Daoy (cell line): ENCODE data around the gene CELA1. TPM values are rescaled to one million over a fixed set of nuclear protein-coding genes. Genes with fewer than 3 reads are reported as not detected.

ENCODE experiments used
- DNase-seq: peaks from one replicate; pipeline ENCODE4 v3.0.0-alpha.2; 2015; ENCODE audit warnings: low read depth
- total RNA-seq: library from RNA; depleted of rRNA; stranded (reverse); fragments of >200 nt; shearing (Covaris generic); gene quantifications from 2 replicates; pipeline ENCODE4 v1.2.3, GENCODE V29; 2014

CELA1 gene
- total RNA-seq, 1 experiment from 2014 or later = not detected

GRCh38 chr12:51374856-51375255 is 28.4 kb upstream of the CELA1 start:
- DNase-seq = no peak

- no peak for DNase-seq
Observed at GRCh38 chr12:51374361-51374760, 27.9 kb upstream of the CELA1 start.

DNA sequence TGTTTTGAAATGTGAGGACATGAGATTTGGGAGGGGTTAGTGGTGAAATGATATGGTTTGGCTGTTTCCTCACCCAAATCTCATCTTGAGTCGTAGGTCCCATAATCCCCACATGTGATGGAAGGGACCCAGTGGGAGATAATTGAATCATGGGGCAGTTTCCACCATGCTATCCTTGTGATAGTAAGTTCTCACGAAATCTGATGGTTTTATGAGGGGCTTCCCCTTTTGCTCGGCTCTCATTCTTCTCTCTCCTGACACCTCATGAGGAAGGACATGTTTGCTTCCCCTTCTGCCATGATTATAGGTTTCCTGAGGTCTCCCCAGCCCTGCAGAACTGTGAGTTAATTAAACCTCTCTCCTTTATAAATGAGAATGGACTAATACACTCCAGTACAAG is 26.7 kb upstream of the CELA1 start:
- DNase-seq = no peak

DNA sequence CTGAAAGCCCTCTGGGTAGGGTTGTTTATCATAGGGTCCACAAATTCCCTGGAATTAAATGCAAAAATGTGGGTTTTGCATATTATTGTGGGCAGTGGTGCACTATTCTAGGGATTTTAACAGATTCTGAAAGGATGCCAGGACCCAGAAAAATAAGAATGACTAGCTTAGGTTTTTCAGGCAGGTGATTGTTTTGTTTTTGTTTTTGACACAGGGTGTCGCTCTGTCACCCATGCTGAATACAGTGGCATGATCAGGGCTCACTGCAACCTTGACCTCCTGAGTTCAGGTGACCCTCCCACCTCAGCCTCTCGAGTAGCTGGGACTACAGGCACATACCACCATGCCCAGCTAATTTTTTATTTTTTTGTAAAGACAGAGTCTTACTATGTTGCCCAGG is 25.5 kb upstream of the CELA1 start:
- no peak for DNase-seq

- DNase-seq = peak; percentile 99
Observed at GRCh38 chr12:51371295-51371953, 24.9 kb upstream of the CELA1 start.

DNA sequence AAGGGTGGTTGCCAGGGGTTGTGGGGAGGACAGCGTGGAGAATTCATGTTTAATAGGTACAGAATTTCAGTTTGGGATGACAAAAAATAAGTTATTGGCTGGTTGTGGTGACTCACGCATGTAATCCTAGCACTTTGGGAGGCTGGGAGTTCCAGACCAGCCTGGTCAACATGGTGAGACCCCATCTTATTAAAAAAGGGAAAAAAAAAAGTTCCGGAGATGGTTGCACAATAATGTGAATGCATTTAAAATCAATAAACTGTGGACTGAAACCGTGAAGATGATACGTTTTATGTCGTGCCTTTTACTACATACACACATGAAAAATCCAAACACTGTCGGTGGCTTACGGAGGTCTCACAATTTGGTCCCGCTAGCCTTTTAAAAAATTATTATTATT is 24.2 kb upstream of the CELA1 start:
- DNase-seq = no peak

DNA sequence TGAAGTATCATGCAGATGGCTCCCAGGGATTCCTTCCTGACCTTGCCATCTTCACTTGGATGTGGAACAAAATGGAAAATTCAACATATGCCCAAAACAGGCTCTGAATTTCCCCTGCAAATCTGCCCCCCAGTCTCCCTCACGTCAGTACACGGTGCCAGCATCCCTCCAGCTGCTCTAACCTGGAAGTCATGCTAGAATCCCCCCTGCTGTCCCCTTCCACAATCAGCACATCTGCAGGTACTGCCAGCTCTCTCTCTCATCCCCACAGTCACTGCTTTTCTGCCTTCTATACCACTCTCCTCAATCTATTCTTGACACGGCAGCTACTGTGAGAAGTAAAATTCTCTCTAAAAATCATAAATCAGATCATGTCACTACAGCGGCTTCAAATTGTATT is 23.1 kb upstream of the CELA1 start:
- DNase-seq = no peak

DNA sequence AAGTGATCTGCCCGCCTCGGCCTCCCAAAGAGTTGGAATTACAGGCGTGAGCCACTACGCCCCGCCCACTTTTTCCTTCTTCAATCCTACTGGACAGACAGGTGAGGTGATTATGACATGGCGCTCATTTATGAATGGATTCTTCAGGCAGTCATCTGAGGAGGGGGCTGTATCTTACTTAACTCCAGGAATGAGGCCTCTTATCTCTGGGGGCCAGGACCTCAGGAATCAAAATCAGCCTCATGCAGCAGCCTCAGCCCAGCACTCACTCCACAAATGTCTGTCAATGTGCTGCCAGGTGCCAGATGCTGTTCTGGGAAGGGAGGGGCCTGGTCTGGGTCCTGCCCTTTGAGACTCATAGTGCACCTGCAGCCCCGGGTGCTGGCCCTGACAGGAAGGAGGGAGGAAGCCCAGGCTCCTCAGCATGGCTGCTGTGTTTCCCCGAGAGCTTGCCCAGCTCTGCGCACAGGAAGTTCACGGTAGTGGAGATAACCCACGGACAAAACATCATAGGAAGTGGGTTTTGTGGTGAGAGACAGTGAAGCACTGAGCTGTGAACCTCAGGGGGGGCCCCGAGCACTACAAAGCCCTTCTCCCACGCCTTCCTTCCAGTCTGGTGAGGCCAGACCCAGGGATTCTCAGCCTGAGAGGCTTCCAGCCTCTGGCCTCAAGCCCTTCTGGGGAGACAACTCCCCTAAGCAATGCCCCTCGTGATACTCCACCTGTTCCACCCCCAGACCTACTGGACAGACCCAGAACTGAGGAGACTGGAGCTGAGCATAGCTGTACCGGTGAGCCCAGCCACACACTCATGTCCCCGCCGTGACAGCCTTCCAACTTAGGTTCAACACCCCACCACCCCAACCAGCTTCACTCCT is 22.4 kb upstream of the CELA1 start:
- peak; percentile 82 for DNase-seq

- no peak for DNase-seq
Observed at GRCh38 chr12:51365276-51365675, 18.8 kb upstream of the CELA1 start.

DNA sequence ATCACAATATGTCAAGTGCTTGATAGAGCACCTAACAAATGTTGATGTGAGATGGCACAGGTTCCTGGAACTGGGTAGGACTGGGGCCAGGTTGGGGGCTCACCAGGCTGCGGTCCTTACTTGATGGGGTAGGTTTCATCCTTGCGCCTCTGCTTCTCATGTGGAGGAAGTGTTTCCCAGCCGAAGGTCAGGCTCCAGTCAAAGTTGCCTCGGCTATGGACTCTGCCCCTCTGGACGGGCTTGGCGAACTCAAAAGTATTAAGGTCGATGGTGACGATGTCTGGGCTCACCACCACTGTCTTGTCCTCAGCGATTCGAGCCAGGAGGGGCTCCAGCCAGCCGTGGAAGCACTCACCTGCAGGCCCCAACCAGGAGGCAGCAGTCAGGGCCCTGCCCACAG is 17.5 kb upstream of the CELA1 start:
- DNase-seq = no peak

GRCh38 chr12:51362747-51363342 is 16.4 kb upstream of the CELA1 start:
- DNase-seq = no peak

DNA sequence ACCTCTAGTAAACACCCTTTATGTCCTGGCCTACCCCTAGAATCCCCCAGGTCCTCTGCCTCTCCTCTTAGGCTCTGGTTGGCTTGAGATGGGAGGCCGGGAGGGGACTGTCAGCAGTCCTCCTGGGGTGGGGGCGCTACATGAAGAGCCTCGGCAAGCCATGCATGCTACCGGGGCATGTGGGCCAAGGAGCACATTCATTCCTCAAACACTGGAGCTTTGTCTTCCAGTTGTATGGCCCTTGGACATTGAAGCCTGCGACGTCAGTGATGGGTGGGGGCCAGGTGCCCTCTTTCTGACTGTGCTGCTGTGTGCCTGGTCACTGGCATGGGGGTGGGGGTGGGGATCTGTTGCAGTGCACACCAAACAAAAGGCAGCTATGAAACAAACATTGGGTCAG is 15.8 kb upstream of the CELA1 start:
- no peak for DNase-seq

DNA sequence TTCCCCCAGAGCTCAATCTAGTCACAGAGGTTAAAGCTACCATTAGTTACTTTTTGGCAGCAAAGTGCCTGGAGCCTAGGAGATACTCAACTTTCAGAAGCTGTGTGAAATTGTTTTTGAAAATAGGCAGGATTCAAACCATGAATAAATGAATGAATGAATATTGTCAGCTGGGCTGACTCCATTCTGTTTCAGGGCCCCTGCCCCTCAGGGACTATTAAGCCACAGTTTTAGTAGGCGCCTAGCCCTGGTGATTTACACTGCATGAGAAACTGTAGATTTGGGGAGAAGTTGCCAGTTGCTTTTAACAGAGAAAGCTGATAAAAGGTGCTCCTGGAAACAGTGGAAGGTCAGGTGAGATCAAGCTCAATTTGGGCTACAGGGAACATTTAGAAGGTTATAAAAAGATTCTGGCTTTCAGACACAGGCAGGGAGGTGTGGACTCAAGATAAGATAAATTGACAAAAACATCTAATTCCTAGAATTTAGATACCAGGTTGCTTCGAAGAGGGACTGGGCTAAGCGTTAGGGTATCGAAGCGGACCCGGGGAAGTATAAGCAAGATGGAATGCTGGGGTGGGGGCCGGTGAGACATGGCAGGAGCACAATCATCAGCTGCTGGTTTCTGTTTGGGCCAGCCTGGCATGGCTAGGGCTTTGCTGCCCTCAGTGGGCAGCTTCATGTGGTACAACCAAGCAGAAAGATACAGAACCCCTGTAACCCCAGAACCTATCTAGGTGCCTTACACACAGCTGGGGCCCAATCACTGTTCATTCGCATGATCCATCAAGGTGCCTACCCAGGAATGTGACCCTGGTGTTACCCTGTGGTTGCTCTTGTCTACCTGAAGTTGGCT is 14.9 kb upstream of the CELA1 start:
- DNase-seq = no peak

- DNase-seq = no peak
Observed at GRCh38 chr12:51360315-51360714, 13.8 kb upstream of the CELA1 start.

DNA sequence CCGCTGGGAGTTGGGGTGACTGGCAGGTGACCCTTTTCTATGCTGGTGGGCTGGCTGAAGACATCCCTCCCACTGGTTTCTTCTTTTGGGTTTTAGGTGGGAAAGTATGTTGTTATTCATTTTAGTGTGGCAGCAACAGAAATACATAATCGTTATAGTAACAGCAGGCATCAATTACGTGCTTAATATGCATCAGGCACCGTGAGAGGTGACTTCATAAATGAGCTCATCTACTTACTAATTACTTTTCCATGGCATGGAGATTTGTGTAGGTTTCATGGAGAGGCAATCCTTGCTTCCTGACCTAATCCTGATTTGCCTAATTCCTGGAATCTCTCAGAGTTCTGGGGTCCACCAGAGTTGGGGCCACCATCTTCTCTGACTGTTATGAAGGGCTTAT is 13.4 kb upstream of the CELA1 start:
- DNase-seq = no peak

GRCh38 chr12:51358496-51358895 is 12.0 kb upstream of the CELA1 start:
- no peak for DNase-seq

DNA sequence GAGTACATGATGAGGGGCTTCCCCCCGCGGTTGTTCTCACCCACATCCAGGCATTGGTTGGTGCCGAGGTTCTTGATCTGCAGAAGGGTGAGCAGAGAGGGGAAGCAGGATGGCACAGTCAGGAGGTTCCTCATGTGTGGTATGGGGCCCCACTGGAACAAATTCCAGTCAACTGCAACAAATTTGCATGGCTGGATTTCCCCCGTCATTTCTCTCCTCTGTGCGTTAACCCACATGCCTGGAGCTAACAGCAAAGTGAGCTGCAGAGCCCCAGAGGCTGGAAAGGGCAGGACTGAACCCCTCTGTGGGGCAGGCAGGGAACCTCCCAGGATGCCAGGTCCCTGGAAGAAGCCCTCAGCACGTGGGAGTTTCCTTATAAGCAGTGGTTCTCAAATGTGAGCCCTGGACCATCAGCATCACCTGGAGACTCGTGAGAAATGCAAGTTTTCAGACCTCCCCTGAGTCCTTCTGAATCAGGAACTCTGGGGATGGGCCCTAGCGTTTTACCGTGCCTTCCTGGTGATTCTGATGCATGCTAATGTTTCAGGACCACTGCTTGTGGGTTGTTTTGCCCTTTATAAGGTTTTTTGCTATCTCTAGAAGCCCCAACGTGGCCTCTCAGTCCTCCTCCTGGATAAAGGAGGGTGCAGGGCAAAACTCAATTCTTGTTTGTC is 11.0 kb upstream of the CELA1 start:
- DNase-seq = no peak

GRCh38 chr12:51351913-51352532 is 5.5 kb upstream of the CELA1 start:
- DNase-seq = peak; percentile 74

GRCh38 chr12:51349026-51349425 is 2.5 kb upstream of the CELA1 start:
- no peak for DNase-seq

GRCh38 chr12:51348116-51348515 is 1.6 kb upstream of the CELA1 start:
- DNase-seq = no peak

DNA sequence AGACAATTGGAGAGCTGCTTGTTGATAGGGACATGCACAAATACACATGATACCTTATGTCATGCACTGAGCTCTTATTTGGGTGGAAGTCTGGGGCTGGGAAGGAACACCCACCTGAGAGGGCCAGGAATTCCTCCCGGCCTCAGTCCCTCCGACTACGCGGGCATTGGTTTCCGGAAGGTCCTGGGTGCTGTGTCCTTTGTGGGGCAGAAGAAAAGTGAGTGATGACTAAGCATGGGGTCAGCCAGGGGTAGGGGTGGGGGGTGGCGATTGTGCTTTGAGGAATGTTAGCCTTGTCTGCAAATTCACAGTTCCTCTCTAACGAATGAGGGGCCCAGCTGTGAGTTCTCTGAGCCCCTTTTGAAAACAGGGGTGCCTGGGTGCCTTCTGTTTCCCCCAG is 798 bp downstream of the CELA1 start:
- peak; percentile 42 for DNase-seq
